COLO829 (cell line): ENCODE results near the gene LAMA4.
"Not testable (repeated sequence)": the region's sequence is repeated elsewhere in the genome, so short reads cannot be mapped to it uniquely, and the experiment has no call there.

ENCODE experiments used
- DNase-seq: peaks from one replicate; pipeline ENCODE4 v3.0.0; 2012; ENCODE audit warnings: low spot score

The LAMA4 gene

GRCh38 chr6:112149719-112150263 lies 104.6 kb downstream of the LAMA4 start:
- no peak for DNase-seq

- DNase-seq, result no peak
Measured at GRCh38 chr6:112149236-112149635, 105.1 kb downstream of the LAMA4 start.

- DNase-seq, result no peak
Measured at GRCh38 chr6:112148103-112148502, 106.3 kb downstream of the LAMA4 start.

- no peak for DNase-seq
Measured at GRCh38 chr6:112145080-112145573, 109.2 kb downstream of the LAMA4 start.

- DNase-seq, result no peak
Measured at GRCh38 chr6:112144145-112144926, 110.0 kb downstream of the LAMA4 start.

DNA sequence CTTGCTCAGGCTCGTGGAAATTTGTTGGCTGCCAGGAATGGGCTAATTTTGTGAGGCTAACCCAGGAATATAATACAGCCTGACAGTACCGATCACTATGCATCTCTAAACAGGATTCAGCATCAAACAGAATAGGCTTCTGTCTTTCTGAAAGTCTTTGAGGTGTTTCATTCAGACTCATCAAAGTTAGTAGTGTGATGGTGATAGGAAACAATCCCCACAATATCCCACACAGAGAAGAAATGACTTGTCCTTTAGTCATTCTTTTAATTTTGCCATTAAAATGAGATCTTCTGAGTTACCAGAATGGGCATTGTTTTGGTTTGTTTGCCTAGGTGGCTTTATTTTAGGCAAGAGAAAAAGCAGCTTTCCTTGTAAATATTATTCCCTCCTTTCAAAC lies 112.7 kb downstream of the LAMA4 start:
- no peak for DNase-seq

DNA sequence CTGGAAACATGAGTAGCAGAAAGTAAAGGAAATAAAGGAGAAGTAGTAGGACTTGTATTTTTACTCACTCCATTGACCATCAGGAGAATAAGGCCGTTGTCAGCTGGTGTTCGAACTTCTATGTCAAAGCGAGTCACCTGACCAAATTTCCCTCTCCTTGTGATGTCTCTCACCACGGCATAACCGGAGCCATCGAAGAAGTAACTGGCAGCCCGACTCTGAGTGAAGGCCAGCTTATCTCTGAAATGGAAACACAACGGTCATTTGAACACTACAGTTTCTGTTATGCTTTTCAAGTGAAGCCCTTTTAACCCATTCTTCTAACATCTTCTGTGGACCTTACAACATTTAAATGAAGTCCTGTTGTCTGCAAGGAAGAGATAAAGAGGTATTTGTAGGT lies 115.3 kb downstream of the LAMA4 start:
- no peak for DNase-seq

- DNase-seq, result no peak
Measured at GRCh38 chr6:112130878-112131277, 123.5 kb downstream of the LAMA4 start.

DNA sequence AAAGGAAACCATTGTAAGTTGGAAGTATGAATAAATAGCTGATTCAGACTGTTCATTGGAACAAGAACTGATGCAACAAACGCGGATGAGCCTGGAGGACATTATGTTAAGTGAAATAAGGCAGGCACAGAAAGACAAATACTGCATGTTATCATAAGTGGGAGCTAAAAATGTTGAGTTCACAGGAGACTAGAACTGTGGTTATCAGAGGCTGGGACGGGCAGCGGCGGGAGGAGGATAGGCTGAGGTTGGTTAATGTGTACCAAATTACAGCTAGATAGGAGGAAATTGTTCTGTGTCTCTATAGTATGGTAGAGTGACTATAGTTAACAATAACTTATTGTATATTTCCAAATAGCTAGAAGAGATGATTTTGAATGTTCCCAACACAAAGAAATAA lies 126.2 kb downstream of the LAMA4 start:
- no peak for DNase-seq

DNA sequence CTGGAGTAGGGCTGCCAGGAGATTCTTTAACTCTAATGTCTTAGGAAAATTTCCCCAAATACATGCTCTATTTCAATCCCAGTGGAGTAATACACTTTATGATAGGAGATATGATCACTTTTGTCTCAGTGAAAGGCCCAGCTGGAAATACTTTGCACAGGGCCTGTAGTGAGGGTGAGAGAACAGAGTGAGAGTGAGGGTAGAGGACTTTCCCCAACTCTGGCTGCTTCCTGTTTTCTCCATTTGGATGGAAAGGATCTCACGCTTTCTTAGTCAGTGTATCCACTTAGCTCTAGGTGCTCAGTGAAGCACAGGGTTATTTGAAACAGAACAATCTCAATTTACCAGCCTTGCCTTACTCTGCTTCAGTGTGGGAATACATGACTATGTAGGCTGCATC lies 130.4 kb downstream of the LAMA4 start:
- DNase-seq, result no peak

GRCh38 chr6:112122756-112123155 lies 131.6 kb downstream of the LAMA4 start:
- no peak for DNase-seq

DNA sequence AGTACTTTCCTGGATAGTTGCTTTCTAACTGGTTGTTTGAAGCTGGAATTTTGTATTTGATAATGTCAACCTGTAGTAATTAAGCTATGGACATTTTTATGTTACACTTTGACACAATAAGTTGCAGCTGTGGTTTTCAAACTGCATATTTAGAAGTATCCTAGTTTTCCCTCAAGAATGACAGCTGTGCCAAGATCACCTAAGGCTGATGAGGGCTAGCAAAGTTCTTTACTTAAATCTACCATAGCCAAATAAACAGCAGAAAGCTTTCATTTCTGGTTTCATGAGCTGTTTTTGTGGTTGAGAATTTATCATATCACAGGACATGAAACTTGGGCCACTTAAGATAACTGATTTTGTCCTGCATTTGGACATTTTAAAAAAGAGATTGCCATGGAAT lies 136.3 kb downstream of the LAMA4 start:
- no peak for DNase-seq

- no peak for DNase-seq
Measured at GRCh38 chr6:112117554-112117953, 136.8 kb downstream of the LAMA4 start.

GRCh38 chr6:112116221-112116620 lies 138.1 kb downstream of the LAMA4 start:
- no peak for DNase-seq

DNA sequence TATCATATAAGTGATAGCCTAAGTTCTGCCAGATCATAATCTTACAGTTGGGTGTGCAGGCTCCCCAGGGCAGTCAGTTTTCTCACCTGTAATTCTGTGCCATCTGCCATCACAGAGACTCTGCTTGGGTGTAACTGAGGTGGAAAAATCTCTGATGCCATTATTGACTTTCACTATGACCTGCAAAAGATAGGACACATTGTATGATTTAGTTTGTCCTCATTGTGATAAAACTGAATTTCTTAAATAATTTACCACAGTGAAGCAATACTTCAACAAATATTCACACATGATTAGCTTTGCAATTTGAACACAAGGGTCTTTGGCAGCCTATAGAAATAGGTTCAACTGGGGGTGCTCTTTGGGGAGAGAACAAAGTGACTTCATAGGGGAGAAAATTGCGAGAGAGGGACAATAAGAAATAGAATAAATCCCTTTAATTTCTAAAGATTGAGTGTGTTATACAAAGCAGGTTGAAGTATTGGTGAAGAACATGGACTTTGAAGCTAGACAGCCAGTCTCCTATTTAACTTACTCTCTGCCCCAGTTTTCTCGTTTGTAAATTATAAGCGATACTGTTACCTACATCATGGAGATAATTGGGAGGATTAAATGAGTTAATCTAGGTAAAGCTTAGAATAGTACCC lies 139.7 kb downstream of the LAMA4 start:
- no peak for DNase-seq

DNA sequence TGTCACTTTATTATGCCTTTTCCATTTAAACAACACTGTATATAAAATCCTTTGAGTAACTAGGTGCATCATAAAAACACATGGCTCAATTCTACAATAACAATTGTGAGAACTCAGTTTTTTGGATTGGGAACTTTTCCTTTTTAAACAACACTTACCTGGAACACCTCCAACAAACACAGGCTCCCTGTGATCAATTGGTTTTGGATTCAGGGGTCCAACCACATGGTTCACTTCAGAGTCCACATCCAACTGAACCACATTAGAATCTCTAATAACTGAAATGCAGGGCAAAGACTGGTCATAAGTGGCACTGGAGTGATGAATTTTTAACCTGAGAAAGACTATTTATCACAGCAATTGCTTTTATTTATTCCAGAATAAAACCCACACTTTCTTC lies 140.4 kb downstream of the LAMA4 start:
- no peak for DNase-seq

- DNase-seq, result no peak
Measured at GRCh38 chr6:112113431-112113830, 140.9 kb downstream of the LAMA4 start.

DNA sequence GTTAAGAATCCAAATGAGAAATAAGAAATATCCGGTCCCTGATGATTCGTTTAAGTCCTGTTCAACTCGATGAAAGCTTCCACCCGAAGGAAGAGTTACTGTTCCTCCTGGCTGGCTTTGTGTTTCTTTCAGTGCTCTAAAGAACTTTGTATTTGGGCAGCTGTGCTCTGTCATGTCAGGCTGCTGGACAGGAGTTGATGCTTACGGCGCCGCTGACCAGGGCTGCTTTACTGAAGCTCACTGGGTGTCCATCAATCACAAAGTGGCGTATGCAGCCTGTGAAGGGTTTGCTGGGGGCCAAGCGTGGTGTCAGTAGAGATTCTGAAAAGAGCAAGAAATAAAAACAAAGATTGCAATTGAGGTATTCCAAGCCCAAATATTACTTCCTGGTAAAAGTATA lies 145.1 kb downstream of the LAMA4 start:
- DNase-seq, result no peak

- DNase-seq, result no peak
Measured at GRCh38 chr6:112106562-112106961, 147.8 kb downstream of the LAMA4 start.

DNA sequence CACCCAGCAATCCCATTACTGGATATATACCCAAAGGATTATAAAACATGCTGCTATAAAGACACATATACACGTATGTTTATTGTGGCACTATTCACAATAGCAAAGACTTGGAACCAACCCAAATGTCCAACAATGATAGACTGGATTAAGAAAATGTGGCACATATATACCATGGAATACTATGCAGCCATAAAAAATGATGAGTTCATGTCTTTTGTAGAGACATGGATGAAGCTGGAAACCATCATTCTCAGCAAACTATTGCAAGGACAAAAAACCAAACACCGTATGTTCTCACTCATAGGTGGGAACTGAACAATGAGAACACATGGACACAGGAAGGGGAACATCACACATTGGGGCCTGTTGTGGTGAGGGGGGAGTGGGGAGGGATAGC lies 148.3 kb downstream of the LAMA4 start:
- DNase-seq, result not testable (repeated sequence)

GRCh38 chr6:112100561-112100960 lies 153.8 kb downstream of the LAMA4 start:
- no peak for DNase-seq

GRCh38 chr6:112096901-112097300 lies 157.5 kb downstream of the LAMA4 start:
- DNase-seq, result no peak

- DNase-seq, result no peak
Measured at GRCh38 chr6:112087916-112088315, 166.5 kb downstream of the LAMA4 start.
